ENCODE measurements around the gene R3HDM4. TPM values are rescaled to one million over a fixed set of nuclear protein-coding genes. Genes with fewer than 3 reads are reported as not detected.

R3HDM4 gene
- total and polyA plus RNA-seq, 10 donors: 41.0 to 175 (median 89.1) TPM

- Histone ChIP-seq H3K36me3 (peaks cover 0 to 31% (median 11%) of the 10 kb centered on the region in 6 donors), H3K9me3 (no peaks in the 10 kb centered on the region), H3K4me3 (peak overlapping the region; percentile 43 to 90 (median 87)), H3K27ac (peak overlapping the region; percentile 22 to 98 (median 95)), H3K27me3 (replicated peaks in 1 of 7) (no peaks in the 10 kb centered on the region), H3K4me1 (peaks cover 0 to 76% (median 36%) of the 10 kb centered on the region in 6 donors)
- 1 to 2% (median 1%) methylated on average over 46 to 52 of the region's 52 CpGs for WGBS, 5 donors
- peak; percentile 94 for DNase-seq
- TF ChIP-seq POLR2AphosphoS5 (IDR thresholded peaks at IDR 0.05) (peak in 2 of 3 donors; percentile 48 to 62), CTCF (IDR thresholded peaks at IDR 0.05 in 8 of 11, conservative IDR thresholded peaks at IDR 0.05 in 3 of 11) (peak in 1 of 11 experiments; percentile 18), POLR2A (IDR thresholded peaks at IDR 0.05) (no peak)
- intact Hi-C loops (cut with DNase I; ENCODE audit: low total_unique reads): loop anchor here (10.0 kb wide), 1 partner anchor 142 kb away; no protein-coding TSS in a partner anchor
These were observed 13.8 kb upstream of the R3HDM4 start for GRCh38 chr19:926589-927350.

- peaks cover 0 to 3% (median 0%) of the 10 kb centered on the region in 7 donors for H3K27me3 ChIP-seq (replicated peaks in 1 of 7)
- H3K4me3 ChIP-seq: peak overlapping the region; percentile 43 to 90 (median 87)
- no peak for DNase-seq
- 0 to 1% (median 0%) methylated on average over 9 to 21 of the region's 21 CpGs for WGBS, 5 donors
- TF ChIP-seq POLR2AphosphoS5 (IDR thresholded peaks at IDR 0.05): no peak
- no peak for TF ChIP-seq CTCF (IDR thresholded peaks at IDR 0.05 in 8 of 11, conservative IDR thresholded peaks at IDR 0.05 in 3 of 11)
- TF ChIP-seq POLR2A (IDR thresholded peaks at IDR 0.05): no peak
- peak overlapping the region; percentile 22 to 98 (median 95) for H3K27ac ChIP-seq
- H3K36me3 ChIP-seq: peaks cover 0 to 27% (median 11%) of the 10 kb centered on the region in 6 donors
- peaks cover 0 to 76% (median 40%) of the 10 kb centered on the region in 6 donors for H3K4me1 ChIP-seq
- no peaks in the 10 kb centered on the region for H3K9me3 ChIP-seq
- intact Hi-C loops (cut with DNase I; ENCODE audit: low total_unique reads): loop anchor here (10.0 kb wide), 1 partner anchor 141 kb away; no protein-coding TSS in a partner anchor
These were observed 13.2 kb upstream of the R3HDM4 start for GRCh38 chr19:926323-926588.

GRCh38 chr19:925526-926322 lies 12.7 kb upstream of the R3HDM4 start, which contains the start of gene ARID3A:
Gene ARID3A, plus strand, starts transcription at chr19:926035. Its CDS starts 3,494 bp downstream, at chr19:929529.
- peak within 1 kb of the TSS; percentile 86 to 98 (median 95) for H3K27ac ChIP-seq
- H3K36me3 ChIP-seq: peaks cover 0 to 21% (median 11%) of the 10 kb centered on the region in 6 donors
- H3K4me1 ChIP-seq: peaks cover 5 to 76% (median 46%) of the 10 kb centered on the region in 6 donors
- H3K27me3 ChIP-seq (replicated peaks in 1 of 7): peaks cover 0 to 8% (median 2%) of the 10 kb centered on the region in 7 donors
- peak within 1 kb of the TSS; percentile 43 to 90 (median 87) for H3K4me3 ChIP-seq
- no peaks in the 10 kb centered on the region for H3K9me3 ChIP-seq
- TF ChIP-seq POLR2A (IDR thresholded peaks at IDR 0.05) (peak in 1 of 3 donors; percentile 23), POLR2AphosphoS5 (IDR thresholded peaks at IDR 0.05) (peak; percentile 29 to 77 (median 63)), CTCF (IDR thresholded peaks at IDR 0.05 in 8 of 11, conservative IDR thresholded peaks at IDR 0.05 in 3 of 11) (peak in 2 of 11 experiments; percentile 13 to 20)
- DNase-seq: peak; percentile 94
- 0 to 2% (median 1%) methylated on average over 29 to 97 of the region's 97 CpGs for WGBS, 5 donors
- intact Hi-C loops (cut with DNase I; ENCODE audit: low total_unique reads): loop anchor here (2.0 to 10.0 kb wide), 2 partner anchors 57 to 141 kb away; no protein-coding TSS in a partner anchor
